Upper lobe of left lung (tissue), 4 donors: ENCODE data around the gene PTPRO.

Experiments used
- EP300 ChIP-seq, 4 donors: sonication (generic); formaldehyde crosslinking; IDR thresholded peaks; one replicate each; pipeline ENCODE4 v1.5.1; 2017; ENCODE audit warnings: antibody characterized with exemption in 4 of 4, control low read depth in 2 of 4
- POLR2A ChIP-seq, 4 donors: fragments of 450-650 bp; IDR thresholded peaks; one replicate each; pipeline ENCODE4 v1.5.1; 2016 to 2017; ENCODE audit warnings: antibody characterized with exemption in 4 of 4, mild to moderate bottlenecking in 2 of 4
- POLR2AphosphoS5 ChIP-seq, 2 donors: sonication (generic); formaldehyde crosslinking; IDR thresholded peaks; one replicate each; pipeline ENCODE4 v1.5.1; 2017; ENCODE audit warnings: antibody characterized with exemption in 2 of 2
- TF ChIP-seq, protein P1 (sequence below), 6 experiments: fragments of 450-650 bp in 4 of 6; fragments of 200-600 bp in 2 of 6; sonication (generic) in 2 of 6; IDR thresholded peaks; one replicate each; pipeline ENCODE4 v1.5.1; 2016 to 2019; ENCODE audit warnings: antibody characterized with exemption in 6 of 6

DNA sequence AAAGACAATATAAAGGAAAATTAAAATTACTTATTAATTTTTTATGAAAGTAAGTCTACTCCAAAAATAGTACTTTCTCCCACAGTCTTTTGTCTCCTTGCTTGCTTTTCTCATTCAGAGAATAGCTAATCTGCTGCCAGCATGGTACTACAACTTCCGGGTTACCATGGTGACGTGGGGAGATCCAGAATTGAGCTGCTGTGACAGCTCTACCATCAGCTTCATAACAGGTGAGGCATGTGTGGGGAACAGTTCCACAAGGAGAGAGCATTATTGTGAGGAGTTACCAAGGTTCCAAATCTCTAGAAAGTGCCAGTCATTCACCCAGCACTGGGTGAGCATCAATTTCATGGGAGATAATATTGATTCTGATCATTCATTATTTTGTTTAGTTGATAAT is 197.8 kb downstream of the PTPRO start:
- TF ChIP-seq, protein P1, sequence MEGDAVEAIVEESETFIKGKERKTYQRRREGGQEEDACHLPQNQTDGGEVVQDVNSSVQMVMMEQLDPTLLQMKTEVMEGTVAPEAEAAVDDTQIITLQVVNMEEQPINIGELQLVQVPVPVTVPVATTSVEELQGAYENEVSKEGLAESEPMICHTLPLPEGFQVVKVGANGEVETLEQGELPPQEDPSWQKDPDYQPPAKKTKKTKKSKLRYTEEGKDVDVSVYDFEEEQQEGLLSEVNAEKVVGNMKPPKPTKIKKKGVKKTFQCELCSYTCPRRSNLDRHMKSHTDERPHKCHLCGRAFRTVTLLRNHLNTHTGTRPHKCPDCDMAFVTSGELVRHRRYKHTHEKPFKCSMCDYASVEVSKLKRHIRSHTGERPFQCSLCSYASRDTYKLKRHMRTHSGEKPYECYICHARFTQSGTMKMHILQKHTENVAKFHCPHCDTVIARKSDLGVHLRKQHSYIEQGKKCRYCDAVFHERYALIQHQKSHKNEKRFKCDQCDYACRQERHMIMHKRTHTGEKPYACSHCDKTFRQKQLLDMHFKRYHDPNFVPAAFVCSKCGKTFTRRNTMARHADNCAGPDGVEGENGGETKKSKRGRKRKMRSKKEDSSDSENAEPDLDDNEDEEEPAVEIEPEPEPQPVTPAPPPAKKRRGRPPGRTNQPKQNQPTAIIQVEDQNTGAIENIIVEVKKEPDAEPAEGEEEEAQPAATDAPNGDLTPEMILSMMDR (IDR thresholded peaks at IDR 0.05): no peak
- no peak for TF ChIP-seq EP300 (IDR thresholded peaks at IDR 0.05)
- no peak for TF ChIP-seq POLR2A (IDR thresholded peaks at IDR 0.05)
- TF ChIP-seq POLR2AphosphoS5 (IDR thresholded peaks at IDR 0.05): no peak
